Peyer's patch (tissue), 4 donors: ENCODE measurements around the gene EPHB2. TPM values are rescaled to one million over a fixed set of nuclear protein-coding genes. Genes with fewer than 3 reads are reported as not detected.

Experiments
- DNase-seq, 3 donors: peaks; one replicate each; pipeline ENCODE4 v3.0.0-alpha.2; 2017 to 2019
- H3K27ac ChIP-seq, 4 donors: fragments of 200-600 bp; sonication (generic); one replicate each; pipeline ENCODE4 v1.5.1; 2016 to 2019
- H3K27me3 ChIP-seq, 2 donors: fragments of 200-600 bp; sonication (generic); one replicate each; pipeline ENCODE4 v1.5.1; 2019
- H3K36me3 ChIP-seq, 3 donors: fragments of 200-600 bp; sonication (generic); one replicate each; pipeline ENCODE4 v1.5.1; 2016 to 2019
- H3K4me1 ChIP-seq, 4 donors: fragments of 200-600 bp; sonication (generic); one replicate each; pipeline ENCODE4 v1.5.1; 2016 to 2019
- H3K4me3 ChIP-seq, 4 donors: fragments of 200-600 bp; sonication (generic); 1 replicate in 3 of 4; 2 replicates in 1 of 4; pipeline ENCODE4 v1.5.1; 2016 to 2019; ENCODE audit warnings: mild to moderate bottlenecking in 1 of 4
- H3K9me3 ChIP-seq, 4 donors: fragments of 200-600 bp; sonication (generic); one replicate each; pipeline ENCODE4 v1.5.1; 2016 to 2019; ENCODE audit warnings: mild to moderate bottlenecking in 1 of 4
- CTCF ChIP-seq, 6 experiments: fragments of 450-650 bp in 4 of 6; fragments of 200-600 bp in 2 of 6; sonication (generic) in 1 of 6; IDR thresholded peaks; one replicate each; pipeline ENCODE4 v1.5.1; 2017 to 2019; ENCODE audit warnings: antibody characterized with exemption in 6 of 6, mild to moderate bottlenecking in 3 of 6, moderate library complexity in 1 of 6
- POLR2A ChIP-seq, 2 donors: fragments of 450-650 bp; IDR thresholded peaks; one replicate each; pipeline ENCODE4 v1.5.1; 2017; ENCODE audit warnings: antibody characterized with exemption in 2 of 2, mild to moderate bottlenecking in 2 of 2, moderate library complexity in 2 of 2
- total RNA-seq, 4 donors: library from RNA; depleted of rRNA; stranded (reverse); fragments of >200 nt; gene quantifications; one replicate each; pipeline ENCODE4 v1.1.0, GENCODE V29; 2016

EPHB2 gene
- total RNA-seq, 4 donors from 2014 or later = 24.5 to 71.0 (median 53.9) TPM

DNA sequence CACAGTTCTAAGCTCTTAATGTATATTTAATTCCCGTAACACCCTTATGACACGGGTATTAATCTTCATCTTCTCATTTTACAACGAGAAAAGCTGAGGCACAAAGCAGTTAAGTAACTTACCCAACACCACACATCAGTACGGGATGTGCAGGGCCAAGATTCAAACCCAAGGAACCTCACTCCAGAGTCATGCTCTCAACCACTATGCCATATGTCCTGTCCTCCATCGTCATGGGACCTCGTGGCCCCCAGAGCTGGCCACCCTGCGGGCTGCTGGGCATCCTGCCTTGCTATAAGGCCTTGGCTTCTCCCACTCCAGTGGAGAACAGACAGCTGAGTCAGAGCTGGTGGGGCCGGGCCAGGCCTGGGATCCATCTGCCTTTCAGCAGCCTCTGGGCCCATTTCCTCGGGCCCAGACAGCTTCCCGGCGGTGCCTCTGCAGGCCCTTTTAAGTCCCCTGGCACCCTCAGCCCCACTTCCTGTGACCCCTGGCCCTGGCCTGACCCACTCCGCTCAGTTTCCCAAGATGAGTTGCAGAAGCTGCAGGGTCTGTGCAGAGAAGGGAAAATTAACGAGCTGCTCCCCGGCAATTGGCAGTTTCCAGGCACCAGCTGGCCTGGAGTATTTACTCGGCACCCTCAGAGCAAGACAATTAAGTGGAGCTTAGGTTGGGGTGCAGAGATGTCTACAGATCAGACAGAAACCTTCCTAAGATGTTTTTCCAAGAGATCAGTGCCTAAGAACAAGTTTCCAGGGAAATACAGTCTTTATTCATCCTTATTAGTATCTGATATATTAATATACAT lies 98.2 kb downstream of the EPHB2 start:
- no peak for TF ChIP-seq CTCF (IDR thresholded peaks at IDR 0.05)
- no peak for DNase-seq
- Histone ChIP-seq H3K4me3 (no peak overlapping the region), H3K36me3 (no peaks in the 10 kb centered on the region), H3K4me1 (peaks cover 0 to 3% (median 0%) of the 10 kb centered on the region in 4 donors), H3K27me3 (no peaks in the 10 kb centered on the region), H3K27ac (peak overlapping the region in 2 of 4 donors; percentile 10 to 35), H3K9me3 (no peaks in the 10 kb centered on the region)

- TF ChIP-seq CTCF (IDR thresholded peaks at IDR 0.05) = no peak
- TF ChIP-seq POLR2A (IDR thresholded peaks at IDR 0.05) = no peak
Observed at GRCh38 chr1:22809783-22810182, 99.1 kb downstream of the EPHB2 start.

GRCh38 chr1:22810378-22810777 lies 99.7 kb downstream of the EPHB2 start:
- Histone ChIP-seq H3K9me3 (no peaks in the 10 kb centered on the region), H3K4me3 (no peak overlapping the region), H3K27ac (no peak overlapping the region), H3K36me3 (no peaks in the 10 kb centered on the region), H3K27me3 (no peaks in the 10 kb centered on the region), H3K4me1 (peaks cover 0 to 11% (median 0%) of the 10 kb centered on the region in 4 donors)
- TF ChIP-seq CTCF (IDR thresholded peaks at IDR 0.05) (no peak), POLR2A (IDR thresholded peaks at IDR 0.05) (no peak)
- no peak for DNase-seq

More at GRCh38 chr1:22809783-22810182, 99.1 kb downstream of the EPHB2 start:
- H3K27ac ChIP-seq = no peak overlapping the region
- peaks cover 0 to 5% (median 0%) of the 10 kb centered on the region in 4 donors for H3K4me1 ChIP-seq
- H3K36me3 ChIP-seq = no peaks in the 10 kb centered on the region
- DNase-seq = no peak
- H3K27me3 ChIP-seq = no peaks in the 10 kb centered on the region
- no peaks in the 10 kb centered on the region for H3K9me3 ChIP-seq
- no peak overlapping the region for H3K4me3 ChIP-seq

GRCh38 chr1:22812092-22812880 lies 101.6 kb downstream of the EPHB2 start:
- H3K4me3 ChIP-seq = no peak overlapping the region
- no peaks in the 10 kb centered on the region for H3K27me3 ChIP-seq
- no peaks in the 10 kb centered on the region for H3K9me3 ChIP-seq
- DNase-seq = no peak
- no peak overlapping the region for H3K27ac ChIP-seq
- peaks cover 0 to 17% (median 0%) of the 10 kb centered on the region in 4 donors for H3K4me1 ChIP-seq
- TF ChIP-seq POLR2A (IDR thresholded peaks at IDR 0.05) = no peak
- no peak for TF ChIP-seq CTCF (IDR thresholded peaks at IDR 0.05)
- no peaks in the 10 kb centered on the region for H3K36me3 ChIP-seq

- TF ChIP-seq CTCF (IDR thresholded peaks at IDR 0.05) (no peak), POLR2A (IDR thresholded peaks at IDR 0.05) (no peak)
- H3K9me3 ChIP-seq = no peaks in the 10 kb centered on the region
- H3K4me3 ChIP-seq = no peak overlapping the region
- no peak for DNase-seq
- H3K27me3 ChIP-seq = no peaks in the 10 kb centered on the region
- H3K27ac ChIP-seq = no peak overlapping the region
- peaks cover 0 to 17% (median 0%) of the 10 kb centered on the region in 4 donors for H3K4me1 ChIP-seq
- no peaks in the 10 kb centered on the region for H3K36me3 ChIP-seq
Observed at GRCh38 chr1:22812993-22813790, 102.6 kb downstream of the EPHB2 start.
